GM18907 (cell line): ENCODE results near the gene ANAPC2.
"Not testable (repeated sequence)": the region's sequence is repeated elsewhere in the genome, so short reads cannot be mapped to it uniquely, and the experiment has no call there.

Experiments
- ATAC-seq: cut with Tn5 transposase; IDR thresholded peaks from one replicate; pipeline ENCODE4 v1.9.1; 2021; ENCODE audit warnings: mild to moderate bottlenecking, moderate library complexity; ENCODE audit not compliant: unreplicated experiment

The ANAPC2 gene

GRCh38 chr9:137148242-137148641 is 40.1 kb downstream of the ANAPC2 start:
- ATAC-seq = no peak

DNA sequence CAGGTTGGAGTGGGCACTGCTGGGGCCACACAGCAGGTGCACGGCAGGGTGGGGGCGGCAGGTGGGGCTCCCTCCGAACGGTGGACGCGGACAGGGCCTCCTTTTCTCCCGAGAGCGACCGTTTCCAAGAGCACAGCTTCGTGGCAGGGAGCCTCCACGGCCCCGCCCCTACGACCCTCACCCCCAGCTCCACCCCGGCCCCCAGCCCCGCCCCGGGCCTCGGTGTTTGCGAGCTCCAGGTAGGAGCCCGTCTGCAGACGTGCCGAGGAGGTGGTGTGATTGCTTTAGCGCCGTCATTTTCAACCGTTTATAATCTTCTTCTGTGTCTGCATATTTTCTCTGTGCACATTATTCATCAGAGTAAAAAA is 40.6 kb downstream of the ANAPC2 start:
- no peak for ATAC-seq

DNA sequence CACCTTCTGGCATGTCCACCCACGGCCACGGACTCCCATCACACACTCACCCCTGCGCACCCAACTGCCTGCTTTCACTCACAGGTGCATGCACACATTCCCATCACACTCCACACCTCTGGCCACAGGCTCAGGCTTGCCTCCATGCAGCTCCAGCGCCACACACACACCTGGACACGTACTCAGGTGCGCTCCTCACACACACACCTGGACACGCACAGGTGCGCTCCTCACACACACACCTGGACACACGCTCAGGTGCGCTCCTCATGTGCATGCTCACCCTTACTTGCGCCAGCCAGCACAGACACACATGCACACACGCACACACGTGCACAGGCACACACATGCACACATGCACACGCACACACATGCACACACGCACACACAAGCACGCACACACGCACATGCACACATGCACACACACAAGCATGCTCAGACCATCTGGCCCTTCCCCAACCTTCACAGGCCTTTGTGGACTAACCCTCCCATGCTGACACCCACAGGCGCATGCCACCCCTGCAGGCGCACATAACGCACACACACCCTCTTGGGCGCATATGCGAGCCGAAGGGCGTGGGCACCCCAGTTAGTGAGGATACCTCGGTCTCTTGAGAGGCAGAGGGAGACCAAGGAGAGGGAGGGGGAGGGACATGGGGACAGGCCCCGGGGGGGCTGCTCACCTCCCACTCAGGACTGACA is 41.1 kb downstream of the ANAPC2 start:
- ATAC-seq = no peak

- no peak for ATAC-seq
Measured at GRCh38 chr9:137146527-137146918, 41.8 kb downstream of the ANAPC2 start.

- no peak for ATAC-seq
Measured at GRCh38 chr9:137145731-137146526, 42.4 kb downstream of the ANAPC2 start.

DNA sequence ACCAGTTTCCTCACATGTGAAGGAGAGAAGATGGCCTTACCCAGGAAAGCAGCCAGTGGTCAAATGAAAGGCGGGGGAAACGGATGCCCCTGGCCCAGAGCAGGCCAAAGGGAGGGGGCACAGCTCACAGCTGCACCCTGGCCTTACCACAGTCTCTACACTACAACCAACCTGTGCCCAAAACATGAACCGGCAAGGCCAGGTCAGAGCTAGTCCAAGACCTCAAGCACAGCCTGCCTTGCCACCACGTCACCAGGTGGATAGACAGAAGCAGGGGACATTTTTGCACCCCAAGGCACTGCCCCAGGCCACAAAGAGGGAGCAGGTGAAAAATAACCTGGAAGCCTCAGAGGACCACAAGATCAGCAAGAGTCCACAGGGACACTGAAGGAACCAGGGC is 44.9 kb downstream of the ANAPC2 start:
- no peak for ATAC-seq

- no peak for ATAC-seq
Measured at GRCh38 chr9:137141976-137142936, 46.1 kb downstream of the ANAPC2 start.

GRCh38 chr9:137141050-137141810 is 47.1 kb downstream of the ANAPC2 start:
- ATAC-seq = no peak

DNA sequence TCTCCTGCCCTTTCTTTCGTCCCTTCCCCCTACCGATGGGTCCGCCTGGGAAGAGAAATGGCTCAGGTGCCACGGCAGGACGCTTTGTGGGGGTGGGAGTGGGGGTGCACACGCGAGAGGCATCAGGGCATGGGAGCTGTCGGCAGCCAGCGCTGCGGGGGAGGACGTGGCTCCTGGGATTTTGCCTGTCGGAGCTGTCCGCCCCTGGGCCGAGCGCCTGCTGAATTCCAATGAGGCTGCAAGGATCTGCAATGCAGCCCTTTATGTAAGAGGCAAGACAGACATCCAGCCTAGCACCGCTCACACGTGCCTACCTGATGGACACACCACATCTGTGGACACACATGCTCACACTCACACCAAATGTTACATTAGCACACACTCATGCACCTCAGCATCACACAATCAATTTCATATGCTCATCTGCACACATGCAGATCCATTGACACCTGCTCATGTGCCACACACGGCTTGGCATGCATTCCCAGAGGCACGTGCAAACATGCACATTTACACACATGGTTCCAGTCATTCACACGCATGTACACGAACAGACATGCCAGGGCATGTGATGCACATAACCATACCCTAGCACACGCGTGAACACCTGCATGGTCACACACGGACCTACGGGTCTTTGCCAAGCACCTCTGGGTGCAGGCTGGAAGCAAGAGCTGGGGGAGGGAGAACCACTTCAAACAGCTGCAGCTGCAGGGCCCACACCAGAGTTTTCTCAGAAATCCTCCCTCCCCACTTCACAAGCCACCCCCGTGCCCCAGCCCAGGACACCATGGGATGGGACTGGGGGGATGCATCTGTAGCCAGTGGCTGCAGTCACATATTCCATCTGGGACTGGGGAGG is 48.0 kb downstream of the ANAPC2 start:
- ATAC-seq = no peak

DNA sequence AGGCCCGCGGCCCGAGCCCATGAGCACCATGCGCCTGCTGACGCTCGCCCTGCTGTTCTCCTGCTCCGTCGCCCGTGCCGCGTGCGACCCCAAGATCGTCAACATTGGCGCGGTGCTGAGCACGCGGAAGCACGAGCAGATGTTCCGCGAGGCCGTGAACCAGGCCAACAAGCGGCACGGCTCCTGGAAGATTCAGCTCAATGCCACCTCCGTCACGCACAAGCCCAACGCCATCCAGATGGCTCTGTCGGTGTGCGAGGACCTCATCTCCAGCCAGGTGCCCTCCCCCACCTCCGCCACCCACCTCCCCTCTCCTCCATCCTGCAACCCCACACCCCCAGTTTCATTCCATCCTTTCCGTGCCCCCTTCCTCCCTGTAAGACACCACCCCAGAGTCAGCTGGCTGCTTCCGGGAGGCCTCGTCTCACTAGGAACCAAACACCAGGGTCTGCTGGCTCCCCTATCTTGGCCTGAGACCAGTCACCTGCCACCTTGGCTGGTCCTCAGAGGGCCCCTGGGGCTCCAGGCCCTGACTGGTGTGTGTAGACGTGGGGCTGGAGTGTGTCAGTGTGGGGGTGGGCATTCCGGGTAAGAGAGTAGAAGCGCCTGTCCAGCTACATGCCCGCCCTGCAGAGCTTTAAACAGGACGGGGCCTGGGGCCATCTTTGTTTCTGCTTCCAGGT is 48.8 kb downstream of the ANAPC2 start:
- ATAC-seq = no peak

- no peak for ATAC-seq
Measured at GRCh38 chr9:137138722-137139467, 49.5 kb downstream of the ANAPC2 start, which contains the start of gene GRIN1. Gene GRIN1 (plus strand): TSS chr9:137139154. CDS start chr9:137139487, 333 bp downstream.

GRCh38 chr9:137138058-137138721 is 50.2 kb downstream of the ANAPC2 start:
- ATAC-seq = no peak

- no peak for ATAC-seq
Measured at GRCh38 chr9:137136881-137137607, 51.3 kb downstream of the ANAPC2 start.

DNA sequence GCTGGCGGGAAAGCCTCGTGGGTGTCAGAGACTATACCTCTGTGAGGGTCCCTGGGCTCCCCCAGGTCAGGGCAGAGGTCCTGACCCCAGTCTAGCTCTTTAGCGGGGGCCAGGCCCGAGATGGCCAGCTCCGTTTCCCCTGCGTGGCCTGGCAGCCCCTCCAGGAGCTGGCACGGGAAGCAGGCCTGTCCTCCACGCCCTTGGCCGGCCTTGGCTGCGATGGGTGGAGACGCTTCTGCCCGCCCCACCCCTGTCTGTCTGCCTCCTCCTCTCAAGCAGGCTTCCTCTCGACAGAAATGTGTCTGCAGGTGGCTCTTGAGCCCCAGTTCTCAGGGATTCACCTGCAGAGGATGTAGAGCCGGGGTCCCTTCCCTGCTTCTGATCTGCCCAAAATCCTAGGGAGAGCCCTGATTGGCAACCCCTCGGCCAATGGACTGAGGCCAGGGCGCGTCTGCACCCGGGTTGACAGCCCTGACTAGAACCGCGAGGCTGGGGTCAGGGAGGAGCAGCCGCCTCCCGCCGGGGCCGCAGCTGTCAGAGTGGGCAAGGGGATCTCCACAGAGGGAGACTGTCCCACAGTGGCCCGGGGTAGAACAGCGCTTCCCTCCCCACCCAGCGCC is 52.0 kb downstream of the ANAPC2 start:
- no peak for ATAC-seq

- not testable (repeated sequence) for ATAC-seq
Measured at GRCh38 chr9:137135154-137135553, 53.2 kb downstream of the ANAPC2 start.

DNA sequence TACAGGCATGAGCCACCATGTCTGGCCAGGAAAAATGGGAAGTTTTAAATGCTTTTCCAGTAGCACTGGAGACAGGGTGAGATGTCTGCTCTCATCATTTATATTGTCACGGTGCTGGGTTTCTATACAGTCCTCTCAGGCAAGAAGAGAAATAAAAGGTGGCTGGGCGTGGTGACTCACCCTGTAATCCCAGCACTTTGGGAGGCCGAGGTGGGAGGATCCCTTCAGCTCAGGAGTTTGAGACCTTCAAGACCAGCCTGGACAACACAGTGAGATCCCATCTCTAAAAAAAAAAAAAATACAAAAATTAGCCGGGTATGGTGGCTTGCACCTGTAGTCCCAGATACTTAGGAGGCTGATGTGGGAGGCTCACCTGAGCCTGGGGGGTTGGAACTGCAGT is 54.2 kb downstream of the ANAPC2 start:
- no peak for ATAC-seq
